Endodermal cell (in vitro differentiated cells): ENCODE data around the gene PIK3C2B. TPM values are rescaled to one million over a fixed set of nuclear protein-coding genes. Genes with fewer than 3 reads are reported as not detected.

Experiments used
- DNase-seq: peaks from one replicate; pipeline ENCODE4 v3.0.0-alpha.2; 2017
- H3K27ac ChIP-seq: 2 replicates; pipeline ENCODE4 v1.5.1; 2013; ENCODE audit warnings: mild to moderate bottlenecking, low read depth, low read length, moderate library complexity
- H3K27me3 ChIP-seq: 2 replicates; pipeline ENCODE4 v1.6.1; 2013; ENCODE audit warnings: mild to moderate bottlenecking, low read length, moderate library complexity; ENCODE audit not compliant: insufficient read depth, control insufficient read depth, poor library complexity, severe bottlenecking
- H3K36me3 ChIP-seq: 2 replicates; pipeline ENCODE4 v1.7.0; 2013; ENCODE audit warnings: mild to moderate bottlenecking, low read length, moderate library complexity; ENCODE audit not compliant: control insufficient read depth, insufficient read depth
- H3K4me1 ChIP-seq: one replicate; pipeline ENCODE4 v1.7.0; 2013; ENCODE audit warnings: low read length; ENCODE audit not compliant: control insufficient read depth, insufficient read depth
- H3K4me3 ChIP-seq: 2 replicates; pipeline ENCODE4 v1.5.1; 2013; ENCODE audit warnings: mild to moderate bottlenecking, low read length, moderate library complexity
- H3K9ac ChIP-seq: 2 replicates; pipeline ENCODE4 v1.6.1; 2013; ENCODE audit warnings: mild to moderate bottlenecking, low read length, moderate library complexity; ENCODE audit not compliant: poor library complexity, severe bottlenecking; ENCODE audit errors: extremely low read depth
- H3K9me3 ChIP-seq: 2 replicates; pipeline ENCODE4 v1.6.1; 2013; ENCODE audit warnings: mild to moderate bottlenecking, low read length, moderate library complexity; ENCODE audit not compliant: control insufficient read depth
- H3K27ac Mint-ChIP-seq: 2 replicates; pipeline ENCODE4 v1.8.0; 2020; ENCODE audit warnings: mixed read lengths
- H3K27me3 Mint-ChIP-seq: 2 replicates; pipeline ENCODE4 v1.8.0; 2021; ENCODE audit warnings: mild to moderate bottlenecking, mixed read lengths; ENCODE audit not compliant: insufficient read depth
- H3K36me3 Mint-ChIP-seq: 2 replicates; pipeline ENCODE4 v1.8.0; 2020; ENCODE audit warnings: low read depth, mixed read lengths
- H3K4me1 Mint-ChIP-seq: 2 replicates; pipeline ENCODE4 v1.8.0; 2020; ENCODE audit warnings: mixed read lengths
- H3K4me3 Mint-ChIP-seq: 2 replicates; pipeline ENCODE4 v1.8.0; 2020; ENCODE audit warnings: mild to moderate bottlenecking, moderate library complexity, mixed read lengths
- H3K9me3 Mint-ChIP-seq: 2 replicates; pipeline ENCODE4 v1.8.0; 2020; ENCODE audit warnings: mild to moderate bottlenecking, mixed read lengths
- CTCF ChIP-seq: fragments of 200-600 bp; sonication (generic); conservative IDR thresholded peaks from 2 replicates; pipeline ENCODE4 v1.5.0; 2021; ENCODE audit warnings: antibody characterized with exemption, mild to moderate bottlenecking
- WGBS, 2 experiments: methylation state at CpG; one replicate each; pipeline versions ENCODE4 v1.1.5 to v1.1.7; 2013; ENCODE audit warnings: missing lambda C conversion rate in 2 of 2, mixed read lengths in 1 of 2; ENCODE audit not compliant: insufficient coverage in 1 of 2, insufficient read length in 1 of 2; 5-methylcytosine and 5-hydroxymethylcytosine counted together
- total RNA-seq, 2 donors: library from RNA; stranded (reverse); fragmentation: NEBNext Ultra II Directional in 1 of 2; extraction: Animal tissue kit (Norgen Biotek cat#: 25700) in 1 of 2; gene quantifications; 2 replicates in 1 of 2; 3 replicates in 1 of 2; pipeline ENCODE4 v1.2.1, GENCODE V29; 2021

The PIK3C2B gene
- total RNA-seq, 2 donors from 2014 or later, result 21.3 to 23.9 TPM

- no peaks in the 10 kb centered on the region for H3K4me1 ChIP-seq
- no peaks in the 10 kb centered on the region for H3K9me3 Mint-ChIP-seq
- TF ChIP-seq CTCF, result no peak
- no peak overlapping the region for H3K4me3 ChIP-seq
- H3K9ac ChIP-seq, result no peak overlapping the region
- DNase-seq, result no peak
- peaks cover 22% of the 10 kb centered on the region for H3K4me1 Mint-ChIP-seq
- H3K9me3 ChIP-seq, result no peaks in the 10 kb centered on the region
- no peak overlapping the region for H3K4me3 Mint-ChIP-seq
- H3K36me3 Mint-ChIP-seq, result peaks cover 33% of the 10 kb centered on the region
- peak overlapping the region; percentile 47 for H3K27ac ChIP-seq
- H3K27ac Mint-ChIP-seq, result no peak overlapping the region
- H3K27me3 ChIP-seq, result peaks cover 20% of the 10 kb centered on the region
- WGBS, 2 experiments, result 72 to 86% methylated on average over 4 of the region's 4 CpGs
- H3K27me3 Mint-ChIP-seq, result peaks cover 6% of the 10 kb centered on the region
- peaks cover 36% of the 10 kb centered on the region for H3K36me3 ChIP-seq
These were observed 46.9 kb downstream of the PIK3C2B start for GRCh38 chr1:204447736-204448135.

DNA sequence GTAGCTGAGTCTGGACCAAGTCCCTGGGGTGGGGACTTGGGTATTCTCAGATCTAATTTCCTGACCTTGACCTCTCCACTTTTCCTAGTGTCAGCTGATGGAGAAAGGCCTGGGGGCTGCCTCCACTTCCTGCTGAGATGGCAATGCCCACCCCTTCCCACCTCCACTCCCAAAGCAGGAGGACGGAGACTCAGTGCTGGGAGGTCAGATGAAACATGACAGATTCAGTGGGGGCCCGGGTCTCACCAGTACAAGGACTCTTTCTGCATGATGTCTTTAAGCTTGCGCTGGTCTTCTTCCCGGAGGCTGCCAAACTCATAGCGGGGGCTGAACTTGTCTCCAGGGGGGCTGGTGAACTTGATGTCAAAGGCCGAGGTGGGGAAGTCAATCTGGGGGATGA lies 47.4 kb downstream of the PIK3C2B start:
- no peaks in the 10 kb centered on the region for H3K9me3 Mint-ChIP-seq
- Histone ChIP-seq H3K9ac (no peak overlapping the region), H3K27me3 (peaks cover 26% of the 10 kb centered on the region), H3K4me3 (no peak overlapping the region), H3K4me1 (no peaks in the 10 kb centered on the region), H3K27ac (peak overlapping the region; percentile 85), H3K9me3 (no peaks in the 10 kb centered on the region), H3K36me3 (peaks cover 39% of the 10 kb centered on the region)
- DNase-seq, result no peak
- H3K4me1 Mint-ChIP-seq, result peaks cover 22% of the 10 kb centered on the region
- no peak for TF ChIP-seq CTCF
- 58 to 83% methylated on average over 2 to 6 of the region's 6 CpGs for WGBS, 2 experiments
- H3K36me3 Mint-ChIP-seq, result peaks cover 36% of the 10 kb centered on the region
- H3K4me3 Mint-ChIP-seq, result no peak overlapping the region
- no peak overlapping the region for H3K27ac Mint-ChIP-seq
- H3K27me3 Mint-ChIP-seq, result peaks cover 8% of the 10 kb centered on the region

- H3K4me3 Mint-ChIP-seq, result no peak overlapping the region
- H3K27ac ChIP-seq, result peak overlapping the region; percentile 85
- H3K36me3 Mint-ChIP-seq, result peaks cover 41% of the 10 kb centered on the region
These were observed 48.0 kb downstream of the PIK3C2B start for GRCh38 chr1:204446413-204447111.

More at GRCh38 chr1:204446413-204447111, 48.0 kb downstream of the PIK3C2B start:
- WGBS, 2 experiments, result 59 to 61% methylated on average over 6 to 11 of the region's 11 CpGs
- peak; percentile 96 for DNase-seq
- Histone ChIP-seq H3K4me1 (no peaks in the 10 kb centered on the region), H3K27me3 (peaks cover 32% of the 10 kb centered on the region), H3K36me3 (peaks cover 45% of the 10 kb centered on the region), H3K9me3 (no peaks in the 10 kb centered on the region), H3K4me3 (no peak overlapping the region), H3K9ac (no peak overlapping the region)
- Mint-ChIP-seq H3K4me1 (peaks cover 18% of the 10 kb centered on the region), H3K27me3 (peaks cover 15% of the 10 kb centered on the region), H3K27ac (no peak overlapping the region), H3K9me3 (no peaks in the 10 kb centered on the region)
- TF ChIP-seq CTCF, result peak; percentile 75
